GM21367 (cell line): Measurements from ENCODE around the gene PIK3CD.
"Not testable (repeated sequence)": the region's sequence is repeated elsewhere in the genome, so short reads cannot be mapped to it uniquely, and the experiment has no call there.

ENCODE experiments used
- ATAC-seq: cut with Tn5 transposase; IDR thresholded peaks from one replicate; pipeline ENCODE4 v1.9.1; 2021; ENCODE audit not compliant: unreplicated experiment

PIK3CD gene

DNA sequence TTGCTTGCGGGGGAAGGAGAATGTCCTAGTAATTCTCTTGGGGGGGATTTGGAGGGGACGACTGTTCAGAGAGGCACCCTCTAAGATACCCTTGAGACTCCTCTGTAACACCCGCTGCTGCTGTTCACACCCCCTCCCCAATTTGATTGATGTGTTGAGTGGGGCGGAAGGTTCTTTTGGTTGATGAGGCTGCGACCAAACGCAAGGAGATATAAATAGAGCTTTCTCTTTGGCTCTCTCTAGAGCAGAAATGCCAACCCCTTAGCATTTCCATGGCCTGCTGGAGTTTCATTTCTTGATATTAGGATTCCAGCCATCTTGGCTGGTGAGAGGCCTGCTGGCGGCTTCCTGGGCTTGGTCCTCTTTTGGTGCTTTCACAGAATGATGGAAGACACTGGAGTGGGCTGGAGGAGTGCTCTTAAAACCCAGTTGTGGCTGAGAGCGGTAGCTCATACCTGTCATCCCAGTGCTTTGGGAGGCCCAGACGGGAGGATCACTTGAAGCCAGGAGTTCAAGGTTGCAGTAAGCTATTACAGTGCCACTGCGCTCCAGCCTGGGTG lies 2.0 kb downstream of the PIK3CD start:
- ATAC-seq, result no peak

DNA sequence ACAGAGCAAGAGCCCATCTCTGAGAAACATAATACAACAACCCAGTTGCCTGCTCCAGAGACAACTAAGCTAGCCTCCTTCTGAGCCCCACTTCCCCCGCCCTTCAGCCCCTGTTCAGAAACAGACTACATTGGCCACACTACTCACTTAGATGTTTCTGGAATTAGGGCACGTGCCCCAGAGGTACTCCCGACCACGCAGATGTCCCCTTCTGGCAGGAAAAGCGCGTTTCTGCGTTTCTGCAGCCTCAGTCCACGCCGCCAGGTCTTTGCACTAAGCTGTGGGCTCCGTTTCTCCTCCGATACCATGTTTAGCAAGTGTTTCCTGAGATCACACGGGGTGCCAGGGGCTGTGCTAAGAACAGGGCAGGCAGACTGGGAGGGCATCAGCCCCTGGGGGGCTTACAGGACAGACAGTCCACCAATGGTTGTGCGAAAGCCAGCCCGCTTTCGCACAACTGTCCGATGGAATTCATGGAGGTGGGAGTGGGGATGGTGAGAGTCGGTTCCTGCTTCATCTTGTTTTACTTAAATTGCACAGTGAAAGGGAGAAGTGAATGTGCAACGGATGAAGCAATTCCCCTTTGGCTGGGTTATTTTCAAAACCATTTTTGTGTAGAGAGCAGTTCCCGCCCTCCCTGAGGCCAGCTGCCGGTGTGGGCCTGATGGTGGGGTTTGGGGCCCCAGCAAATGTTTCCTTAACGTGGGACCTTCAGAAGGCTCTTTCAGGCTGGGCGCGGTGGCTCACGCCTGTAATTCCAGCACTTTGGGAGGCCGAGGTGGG lies 2.7 kb downstream of the PIK3CD start:
- ATAC-seq, result no peak

DNA sequence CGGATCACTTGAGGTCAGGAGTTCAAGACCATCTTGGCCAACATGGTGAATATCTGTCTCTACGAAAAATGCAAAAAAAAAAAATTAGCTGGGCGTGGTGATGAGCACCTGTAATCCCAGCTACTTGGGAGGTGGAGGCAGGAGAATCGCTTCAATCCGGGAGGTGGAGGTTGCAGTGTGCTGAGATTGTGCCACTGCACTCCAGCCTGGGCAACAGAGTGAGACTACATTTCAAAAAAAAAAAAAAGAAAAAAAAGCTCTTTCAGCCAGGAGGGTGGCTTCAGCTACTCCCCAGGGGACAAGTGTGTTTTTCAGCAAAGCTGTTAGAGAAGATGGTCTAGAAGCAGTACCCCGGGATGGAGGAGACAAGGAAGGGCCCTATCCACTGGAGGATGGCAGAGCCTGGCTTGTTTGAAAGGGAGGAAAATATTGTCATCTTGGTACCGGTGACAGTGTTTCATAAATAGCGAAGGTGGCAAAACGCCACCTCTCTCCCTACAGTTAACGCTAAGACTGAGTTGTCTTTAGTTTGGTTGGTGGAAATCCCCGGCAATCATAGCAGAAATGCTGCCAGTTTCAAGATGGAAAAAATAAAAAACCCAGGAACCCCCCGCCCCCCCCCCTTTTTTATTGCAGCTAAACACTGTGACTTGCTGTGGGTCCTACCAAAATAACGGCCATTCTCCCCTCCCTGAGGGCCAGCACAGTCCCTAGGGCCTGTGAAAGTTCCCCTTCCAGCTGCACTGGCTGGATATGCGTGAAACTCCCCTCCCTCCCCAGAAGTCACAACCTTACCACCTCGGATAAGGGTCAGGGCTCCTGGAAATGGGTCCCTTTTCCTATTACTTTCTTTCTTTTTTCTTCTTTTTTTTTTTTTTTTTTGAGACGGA lies 3.5 kb downstream of the PIK3CD start:
- ATAC-seq, result no peak

DNA sequence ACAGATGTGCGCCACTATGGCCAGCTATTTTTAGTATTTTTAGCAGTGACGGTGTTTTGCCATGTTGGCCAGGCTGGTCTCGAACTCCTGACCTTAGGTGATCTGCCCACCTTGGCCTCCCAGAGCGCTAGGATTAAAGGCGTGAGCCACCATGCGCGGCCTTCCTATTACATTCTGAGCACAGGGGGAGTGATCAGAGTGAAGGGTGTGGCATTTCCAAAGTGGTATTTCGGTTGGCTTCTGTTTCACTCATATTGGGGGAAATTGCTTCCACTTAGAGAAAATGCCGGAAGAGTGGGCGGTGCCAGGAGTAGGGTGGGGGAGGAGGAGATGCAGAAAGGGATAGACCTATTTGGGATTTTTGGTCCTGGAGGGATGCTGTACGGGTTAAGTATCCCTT lies 4.3 kb downstream of the PIK3CD start:
- ATAC-seq, result no peak

DNA sequence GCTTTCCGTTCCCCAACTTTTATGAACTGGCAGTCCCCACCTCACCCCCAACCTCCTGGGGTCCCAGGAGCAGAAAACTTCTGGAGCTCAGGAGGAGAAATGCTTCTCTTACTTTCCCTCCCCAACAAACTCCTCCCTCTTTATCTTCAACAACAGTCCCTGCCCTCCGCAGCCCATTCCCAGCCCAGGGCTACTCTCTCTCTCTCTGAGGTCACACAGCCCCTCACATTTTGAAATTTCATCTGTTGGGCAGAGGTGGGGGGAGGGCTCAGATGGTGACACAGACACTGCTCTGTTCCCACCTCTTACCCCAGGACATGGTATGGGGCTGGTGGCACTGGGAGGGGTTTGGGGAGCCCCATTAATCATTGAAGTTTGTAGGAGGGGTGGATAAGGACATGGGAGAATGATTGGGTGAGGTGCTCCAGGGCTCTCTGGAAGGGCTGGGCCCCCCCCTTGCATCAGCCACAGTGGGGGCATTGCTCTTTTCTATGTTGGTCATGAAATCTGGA lies 6.0 kb downstream of the PIK3CD start:
- no peak for ATAC-seq

DNA sequence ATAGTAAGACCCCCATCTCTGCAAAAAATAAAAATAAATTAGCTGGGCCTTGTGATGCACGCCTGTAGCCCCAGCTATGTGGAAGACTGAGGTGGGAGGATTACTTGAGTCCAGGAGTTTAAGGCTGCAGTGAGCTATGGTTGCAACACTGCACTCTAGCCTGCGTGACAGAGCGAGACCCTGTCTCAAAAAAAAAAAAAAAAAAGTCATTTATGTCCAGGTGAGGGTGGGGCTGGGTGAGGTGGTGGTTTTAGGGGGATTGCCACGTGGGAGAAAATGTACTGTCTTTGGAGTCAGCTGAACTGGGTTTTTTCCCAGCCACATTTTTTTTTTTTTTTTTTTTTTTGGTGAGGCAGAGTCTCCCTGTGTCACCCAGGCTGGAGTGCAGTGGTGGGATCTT lies 6.7 kb downstream of the PIK3CD start:
- no peak for ATAC-seq

DNA sequence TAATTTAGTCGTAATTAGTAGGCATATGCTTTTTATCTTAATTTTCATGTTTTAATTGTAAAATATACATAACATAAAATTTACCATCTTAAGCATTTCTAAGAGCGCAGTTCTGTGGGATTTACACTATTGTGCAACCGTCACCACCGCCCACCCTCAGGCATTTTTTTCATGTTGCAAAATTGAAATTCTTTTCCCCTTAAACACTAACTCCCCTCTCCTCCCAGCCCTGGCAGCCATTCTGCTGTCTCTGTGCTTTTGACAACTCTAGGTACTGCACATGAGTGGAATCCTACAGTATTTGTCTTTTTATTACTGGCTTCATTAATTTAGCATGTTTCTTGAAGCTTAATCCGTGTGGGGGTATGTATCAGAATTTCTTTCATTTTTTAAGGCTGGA lies 7.8 kb downstream of the PIK3CD start:
- ATAC-seq, result no peak

DNA sequence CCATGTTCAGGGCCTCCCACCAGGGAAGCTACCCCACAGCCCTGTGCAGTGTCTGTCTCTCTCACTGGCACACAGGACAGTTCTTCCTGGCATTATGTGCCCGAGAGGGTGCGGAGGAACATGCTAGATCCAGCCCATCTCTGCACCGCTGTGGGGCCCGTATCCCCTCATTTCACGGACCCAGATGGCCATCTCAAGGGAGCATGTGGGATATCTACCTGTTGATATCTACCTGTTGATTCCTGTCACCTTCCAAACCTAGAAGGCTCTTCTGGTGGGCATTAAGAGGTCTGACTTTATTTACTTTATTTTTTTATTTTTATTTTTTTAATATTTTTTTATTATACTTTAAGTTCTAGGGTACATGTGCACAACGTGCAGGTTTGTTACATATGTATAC lies 11.7 kb downstream of the PIK3CD start:
- no peak for ATAC-seq

DNA sequence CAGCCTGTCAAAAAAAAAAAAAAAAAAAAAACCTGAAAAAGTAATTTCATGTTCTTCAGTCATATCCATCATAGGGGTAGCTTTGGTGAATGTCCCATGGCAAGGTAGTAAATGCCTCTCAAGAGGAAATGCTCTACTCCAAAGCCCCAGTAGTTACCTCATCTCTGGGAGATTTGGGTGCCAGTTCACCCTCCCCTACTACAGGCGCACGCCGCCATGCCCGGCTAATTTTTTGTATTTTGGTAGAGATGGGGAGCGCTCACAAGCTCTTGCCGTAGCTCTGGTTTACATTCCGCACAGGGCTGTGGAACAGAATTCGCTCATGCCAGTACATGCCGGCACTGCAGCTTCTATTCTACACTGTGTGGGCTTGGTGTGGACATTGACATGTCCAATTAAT lies 13.7 kb downstream of the PIK3CD start:
- no peak for ATAC-seq

DNA sequence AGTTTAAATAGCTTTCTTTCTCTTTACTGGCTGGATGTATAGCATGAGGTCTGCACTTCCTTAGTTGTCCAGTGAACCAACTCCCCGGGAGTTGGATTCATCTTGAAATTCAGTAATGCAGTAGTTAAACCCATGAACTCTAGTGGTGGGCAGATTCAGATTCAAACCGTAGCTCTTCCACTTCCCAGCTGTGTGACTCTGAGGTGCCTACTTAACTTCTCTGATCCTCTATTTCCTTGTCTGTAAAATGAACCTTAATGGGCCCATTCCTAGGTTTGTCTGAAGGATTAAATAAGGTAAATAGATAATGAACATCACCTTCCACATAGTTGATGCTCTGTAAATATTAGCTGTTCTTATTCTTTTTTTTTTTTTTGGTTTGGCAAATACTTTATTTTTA lies 16.5 kb downstream of the PIK3CD start:
- no peak for ATAC-seq

DNA sequence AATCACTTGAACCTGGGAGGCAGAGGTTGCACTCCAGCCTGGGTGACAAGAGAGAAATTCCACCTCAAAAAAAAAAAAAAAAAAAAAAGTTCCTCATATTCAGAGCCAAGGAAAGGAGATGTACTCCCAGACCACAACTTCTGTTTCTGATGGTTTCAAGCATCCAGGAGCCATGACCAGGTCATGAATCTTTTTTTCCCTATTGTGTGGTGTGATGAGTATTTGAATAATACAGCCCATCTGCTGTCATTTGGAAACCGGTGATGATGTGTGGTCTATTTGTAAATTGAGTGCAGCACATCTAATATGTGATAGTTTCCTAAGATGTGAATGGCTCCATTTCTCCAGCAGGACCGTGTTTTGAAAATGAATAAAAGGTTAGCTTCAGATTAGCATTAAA lies 18.6 kb downstream of the PIK3CD start:
- ATAC-seq, result no peak

DNA sequence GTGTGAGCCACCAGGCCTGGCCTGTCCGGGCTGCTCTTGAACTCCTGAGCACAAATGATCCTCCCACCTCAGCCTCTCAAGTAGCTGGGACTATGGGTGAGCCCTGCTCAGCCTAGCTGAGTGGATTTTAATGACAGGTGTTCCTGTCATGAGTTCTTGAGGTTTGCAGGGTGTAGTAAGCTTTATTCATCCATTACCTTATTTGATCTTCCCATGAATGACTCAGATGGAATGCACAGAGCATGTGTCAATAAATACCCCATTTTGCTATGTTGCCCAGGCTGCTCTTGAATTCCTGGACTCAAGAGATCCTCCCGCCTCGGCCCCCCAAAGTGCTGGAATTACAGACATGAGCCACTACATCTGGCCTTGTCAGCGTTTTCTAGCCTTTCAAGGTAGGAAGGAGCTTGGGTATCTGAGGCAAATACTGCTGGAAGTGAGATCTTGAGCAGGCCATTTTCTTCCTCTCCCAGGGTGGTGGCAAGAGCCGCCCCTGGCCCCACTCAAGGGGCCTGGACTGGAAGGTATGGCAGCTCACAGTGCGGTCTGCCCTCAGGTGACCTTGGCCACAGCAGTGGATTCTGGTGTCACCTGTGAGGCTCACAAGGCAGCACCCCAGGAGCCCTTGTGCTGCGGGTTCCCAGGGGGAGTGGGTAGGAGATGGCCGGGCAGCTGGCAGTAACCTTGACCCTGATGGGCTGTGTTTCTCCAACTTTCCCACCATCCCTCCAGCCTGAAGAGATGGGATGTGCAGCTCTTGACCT lies 20.0 kb downstream of the PIK3CD start:
- no peak for ATAC-seq

DNA sequence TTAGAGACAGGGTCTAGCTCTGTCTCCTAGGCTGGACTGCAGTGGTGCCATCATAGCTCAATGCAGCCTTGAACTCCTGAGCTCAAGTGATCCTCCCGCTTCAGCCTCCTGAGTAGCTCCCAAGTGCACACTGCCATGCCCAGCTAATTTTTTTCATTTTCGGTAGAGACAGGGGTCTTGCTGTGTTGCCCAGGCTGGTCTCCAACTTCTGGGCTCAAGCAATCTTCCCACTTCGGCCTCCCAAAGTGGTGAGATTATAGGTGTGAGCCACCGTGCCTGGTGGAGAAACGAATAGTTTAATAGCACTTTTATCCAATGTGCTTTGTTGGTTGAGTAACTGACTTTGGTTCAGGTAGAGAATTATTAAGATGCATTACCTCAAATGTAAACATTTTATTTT lies 20.9 kb downstream of the PIK3CD start:
- no peak for ATAC-seq

DNA sequence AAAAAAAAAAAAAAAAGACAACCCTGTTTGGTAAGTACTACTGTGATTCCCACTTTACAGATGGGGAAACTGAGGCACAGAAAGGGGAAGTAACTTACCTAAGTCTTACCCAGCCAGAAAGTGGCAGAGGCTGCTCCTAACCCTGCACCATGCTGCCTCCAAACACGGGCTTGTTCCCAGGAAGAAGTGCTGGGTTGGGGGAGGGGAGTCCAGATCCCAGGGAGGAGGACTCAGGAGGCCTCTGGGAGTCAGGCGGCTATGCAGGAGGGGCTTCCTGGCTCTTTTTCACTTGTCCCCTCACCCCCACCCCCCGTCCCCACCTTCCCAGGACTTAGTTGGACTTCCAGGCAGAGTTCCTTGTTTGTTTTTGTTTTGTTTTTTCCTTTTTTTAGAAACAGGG lies 23.9 kb downstream of the PIK3CD start:
- no peak for ATAC-seq

DNA sequence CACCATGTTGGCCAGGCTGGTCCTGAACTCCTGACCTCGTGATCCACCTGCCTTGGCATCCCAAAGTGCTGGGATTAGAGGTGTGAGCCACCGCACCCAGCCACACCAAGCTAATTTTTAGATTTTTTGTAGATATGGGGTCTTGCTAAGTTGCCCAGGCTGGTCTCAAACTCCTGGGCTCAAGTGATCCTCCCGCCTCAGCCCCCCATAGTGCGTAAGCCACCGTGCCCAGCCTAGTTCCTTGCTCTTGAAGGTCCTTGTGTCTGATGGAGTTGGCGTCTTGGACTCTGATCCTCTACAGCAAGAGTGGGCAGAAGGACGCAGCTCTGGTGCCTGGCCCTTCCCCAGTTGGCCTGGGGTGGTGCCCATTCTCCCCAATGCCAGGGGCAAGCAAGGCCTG lies 24.6 kb downstream of the PIK3CD start:
- ATAC-seq, result not testable (repeated sequence)

DNA sequence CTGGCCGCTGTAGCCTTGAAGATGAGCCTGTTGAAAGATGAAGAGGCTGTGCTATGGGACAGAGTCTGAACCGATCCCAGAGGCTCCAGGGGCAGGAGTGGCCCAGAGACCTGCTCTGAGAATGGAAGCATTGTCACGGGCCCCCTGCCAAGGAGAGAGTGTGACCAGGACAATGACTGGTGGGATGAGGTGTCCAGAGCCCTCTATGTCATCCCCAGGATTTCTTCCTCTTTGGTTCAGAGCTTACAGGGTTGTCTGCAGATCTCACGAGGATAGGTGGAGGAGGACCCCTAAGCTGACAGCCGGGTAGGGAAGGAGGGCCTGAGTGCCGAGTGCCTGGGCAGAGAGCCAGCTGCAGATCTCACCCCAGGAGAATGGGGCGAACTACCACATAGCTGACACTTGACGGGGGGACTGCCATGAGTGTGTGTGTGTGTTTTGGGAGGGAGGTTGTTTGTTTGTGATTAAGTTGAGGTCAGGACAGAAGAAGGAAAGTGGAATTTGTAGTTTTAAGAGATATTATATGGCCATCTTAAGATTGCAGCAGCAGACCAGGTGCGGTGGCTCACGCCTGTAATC lies 25.4 kb downstream of the PIK3CD start:
- ATAC-seq, result no peak

DNA sequence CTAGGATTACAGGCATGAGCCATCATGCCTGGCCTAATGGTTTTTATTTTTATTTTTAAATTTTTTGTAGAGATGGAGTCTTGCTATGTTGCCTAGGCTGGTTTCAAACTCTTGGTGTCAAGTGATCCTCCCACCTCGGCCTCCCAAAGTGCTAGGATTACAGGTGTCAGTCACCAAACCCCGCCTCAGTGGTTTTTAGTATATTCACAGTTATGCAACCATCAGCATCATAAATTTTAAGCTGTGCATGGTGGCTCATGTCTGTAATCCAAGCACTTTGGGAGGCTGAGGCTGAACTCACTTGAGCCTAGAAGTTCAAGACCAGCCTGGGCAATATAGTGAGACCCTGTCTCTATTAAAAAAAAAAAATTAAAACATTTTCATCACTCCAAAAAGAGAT lies 28.6 kb downstream of the PIK3CD start:
- ATAC-seq, result no peak

DNA sequence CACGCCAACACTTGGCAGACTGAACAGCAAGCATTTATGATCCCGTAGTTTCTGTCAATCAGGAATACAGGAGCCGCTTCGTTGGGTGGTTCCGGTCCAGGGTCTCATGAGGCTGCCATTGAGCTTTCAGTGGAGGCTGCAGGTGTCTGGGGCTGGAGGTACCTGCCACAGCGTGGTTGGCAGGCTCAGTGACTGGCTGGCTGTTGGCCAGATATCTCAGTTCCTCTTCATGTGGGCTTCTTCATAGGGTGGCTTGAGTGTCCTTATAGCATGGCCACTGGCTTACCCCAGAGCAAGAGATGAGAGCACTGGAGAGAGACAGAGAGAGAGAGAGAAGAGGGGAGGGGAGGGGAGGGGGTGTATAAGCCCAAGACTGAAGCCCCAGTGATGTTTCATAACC lies 29.3 kb downstream of the PIK3CD start:
- ATAC-seq, result no peak

DNA sequence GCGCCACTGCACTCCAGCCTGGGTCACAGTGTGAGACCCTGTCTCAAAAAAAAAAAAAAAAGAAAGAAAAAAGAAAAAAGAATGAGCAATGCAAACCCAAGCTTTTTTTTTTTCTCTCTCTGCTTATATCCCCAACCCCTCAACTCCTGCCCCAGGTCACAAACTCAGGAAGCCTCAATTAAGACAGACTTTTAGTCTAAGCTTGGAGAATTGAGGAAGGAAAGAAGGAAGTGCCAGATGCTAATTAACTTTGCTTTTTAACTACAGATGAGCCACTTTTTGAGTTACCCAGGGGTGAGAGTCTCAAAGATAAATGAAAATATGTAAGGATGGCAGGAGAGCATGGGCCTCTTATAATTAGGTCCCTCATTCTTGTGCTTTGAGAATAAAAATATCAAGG lies 33.3 kb downstream of the PIK3CD start:
- ATAC-seq, result no peak

DNA sequence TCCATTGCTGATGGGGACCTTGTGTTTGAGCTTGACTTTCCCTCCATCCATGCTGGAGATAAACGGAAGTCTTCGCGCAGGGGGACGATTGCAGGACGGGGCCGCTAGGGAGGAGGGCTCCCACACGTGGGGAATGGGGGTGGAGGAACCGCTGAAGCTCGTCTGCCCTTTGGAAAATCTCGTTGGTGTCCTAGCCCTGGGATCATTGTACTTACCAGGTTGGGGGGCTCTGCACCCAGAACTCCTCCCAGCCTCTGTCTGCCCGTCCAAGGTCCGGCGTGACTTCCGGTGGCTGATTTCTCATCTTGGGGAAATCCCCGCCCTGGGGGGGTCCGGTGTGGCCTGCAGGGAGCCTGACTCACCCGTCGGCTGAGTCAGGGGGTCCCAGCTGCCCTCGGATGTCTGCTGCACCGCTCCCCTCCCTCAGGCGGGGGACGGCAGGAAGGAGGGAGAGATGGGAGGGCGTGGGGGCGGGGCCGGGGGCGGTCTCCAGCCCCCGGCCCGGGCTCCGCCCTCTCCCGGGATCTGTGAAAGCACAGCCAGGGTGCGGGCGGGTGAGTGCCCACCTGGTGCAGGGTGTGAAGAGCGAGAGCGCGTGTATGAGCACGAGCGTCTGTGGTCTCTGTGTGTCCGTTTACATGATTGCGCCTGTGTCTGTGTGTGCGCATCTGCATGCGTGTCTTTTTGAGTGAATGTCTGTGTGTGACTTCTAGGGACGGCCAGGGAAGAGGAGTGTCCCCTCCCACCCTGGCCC lies 35.8 kb downstream of the PIK3CD start:
- no peak for ATAC-seq
